ENCODE data around the gene STXBP4. TPM values are rescaled to one million over a fixed set of nuclear protein-coding genes. Genes with fewer than 3 reads are reported as not detected.
A peak's percentile ranks its signal among the peaks of the same experiment; 100 is the strongest.

The STXBP4 gene
- total RNA-seq, 4 donors from 2014 or later: 15.4 to 22.6 (median 19.8) TPM

DNA sequence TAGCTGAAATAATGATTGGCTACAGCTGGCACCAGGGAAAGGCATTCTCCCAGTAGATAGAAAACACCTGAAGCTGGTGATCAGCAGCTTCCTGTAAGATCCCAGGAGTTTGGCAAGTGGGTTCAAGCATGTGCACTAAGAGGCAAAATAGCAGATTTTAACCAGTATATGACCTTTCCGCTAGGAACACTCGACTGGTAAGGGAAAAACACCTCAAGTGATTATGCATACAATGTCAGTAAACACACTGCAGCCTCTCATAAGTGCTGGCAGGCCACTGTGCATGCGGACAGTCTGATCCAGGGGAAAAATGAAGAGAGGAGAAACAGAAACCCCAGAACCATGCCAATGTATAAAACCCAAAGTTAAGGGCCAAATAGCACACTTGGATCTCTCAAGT is 247.1 kb downstream of the STXBP4 start:
- H3K4me3 ChIP-seq: no peak overlapping the region
- DNase-seq (ENCODE audit: extremely low spot score): no peak
- H3K4me1 ChIP-seq: no peaks in the 10 kb centered on the region
- H3K27me3 ChIP-seq: no peaks in the 10 kb centered on the region
- H3K27ac ChIP-seq (replicated peaks in 1 of 4): no peak overlapping the region
- no peaks in the 10 kb centered on the region for H3K36me3 ChIP-seq
- intact Hi-C loops (cut with DNase I): loop anchor here (10.0 kb wide), 1 partner anchor 51 kb away; no protein-coding TSS in a partner anchor
- TF ChIP-seq, protein P1, sequence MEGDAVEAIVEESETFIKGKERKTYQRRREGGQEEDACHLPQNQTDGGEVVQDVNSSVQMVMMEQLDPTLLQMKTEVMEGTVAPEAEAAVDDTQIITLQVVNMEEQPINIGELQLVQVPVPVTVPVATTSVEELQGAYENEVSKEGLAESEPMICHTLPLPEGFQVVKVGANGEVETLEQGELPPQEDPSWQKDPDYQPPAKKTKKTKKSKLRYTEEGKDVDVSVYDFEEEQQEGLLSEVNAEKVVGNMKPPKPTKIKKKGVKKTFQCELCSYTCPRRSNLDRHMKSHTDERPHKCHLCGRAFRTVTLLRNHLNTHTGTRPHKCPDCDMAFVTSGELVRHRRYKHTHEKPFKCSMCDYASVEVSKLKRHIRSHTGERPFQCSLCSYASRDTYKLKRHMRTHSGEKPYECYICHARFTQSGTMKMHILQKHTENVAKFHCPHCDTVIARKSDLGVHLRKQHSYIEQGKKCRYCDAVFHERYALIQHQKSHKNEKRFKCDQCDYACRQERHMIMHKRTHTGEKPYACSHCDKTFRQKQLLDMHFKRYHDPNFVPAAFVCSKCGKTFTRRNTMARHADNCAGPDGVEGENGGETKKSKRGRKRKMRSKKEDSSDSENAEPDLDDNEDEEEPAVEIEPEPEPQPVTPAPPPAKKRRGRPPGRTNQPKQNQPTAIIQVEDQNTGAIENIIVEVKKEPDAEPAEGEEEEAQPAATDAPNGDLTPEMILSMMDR (IDR thresholded peaks at IDR 0.05): no peak
- no peak for TF ChIP-seq EP300 (IDR thresholded peaks at IDR 0.05)
- no peak for TF ChIP-seq POLR2AphosphoS5 (IDR thresholded peaks at IDR 0.05)
- no peak for TF ChIP-seq POLR2A (IDR thresholded peaks at IDR 0.05; ENCODE audit: low read depth)
- H3K9me3 ChIP-seq: no peaks in the 10 kb centered on the region
- 91% methylated on average over 3 of the region's 3 CpGs for WGBS

DNA sequence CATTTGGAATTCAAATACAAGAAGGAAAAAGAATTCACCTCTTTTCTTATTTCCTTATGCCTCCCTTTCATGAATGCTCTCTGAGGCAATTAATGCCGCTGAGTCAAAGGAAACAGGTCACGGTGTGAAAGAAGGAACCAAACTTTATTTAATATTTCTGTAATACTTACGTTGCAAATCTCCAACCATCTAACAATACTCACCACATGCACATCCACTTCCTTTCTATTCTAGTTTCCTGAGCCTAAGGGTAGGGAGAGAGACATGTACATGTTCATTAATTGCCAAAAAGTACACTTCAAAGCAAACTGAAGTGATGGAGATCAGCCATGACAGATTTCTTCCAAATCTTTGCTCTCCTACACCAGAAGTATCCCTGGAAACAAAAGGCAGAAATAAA is 248.3 kb downstream of the STXBP4 start:
- no peak overlapping the region for H3K27ac ChIP-seq (replicated peaks in 1 of 4)
- H3K4me1 ChIP-seq: no peaks in the 10 kb centered on the region
- intact Hi-C loops (cut with DNase I): loop anchor here (10.0 kb wide), 1 partner anchor 52 kb away; no protein-coding TSS in a partner anchor
- H3K27me3 ChIP-seq: no peaks in the 10 kb centered on the region
- no peaks in the 10 kb centered on the region for H3K9me3 ChIP-seq
- DNase-seq (ENCODE audit: extremely low spot score): no peak
- no peaks in the 10 kb centered on the region for H3K36me3 ChIP-seq
- TF ChIP-seq, protein P1 (IDR thresholded peaks at IDR 0.05): no peak
- TF ChIP-seq POLR2A (IDR thresholded peaks at IDR 0.05; ENCODE audit: low read depth): no peak
- TF ChIP-seq POLR2AphosphoS5 (IDR thresholded peaks at IDR 0.05): no peak
- no peak for TF ChIP-seq EP300 (IDR thresholded peaks at IDR 0.05)
- WGBS: 70% methylated on average over 3 of the region's 3 CpGs
- no peak overlapping the region for H3K4me3 ChIP-seq

DNA sequence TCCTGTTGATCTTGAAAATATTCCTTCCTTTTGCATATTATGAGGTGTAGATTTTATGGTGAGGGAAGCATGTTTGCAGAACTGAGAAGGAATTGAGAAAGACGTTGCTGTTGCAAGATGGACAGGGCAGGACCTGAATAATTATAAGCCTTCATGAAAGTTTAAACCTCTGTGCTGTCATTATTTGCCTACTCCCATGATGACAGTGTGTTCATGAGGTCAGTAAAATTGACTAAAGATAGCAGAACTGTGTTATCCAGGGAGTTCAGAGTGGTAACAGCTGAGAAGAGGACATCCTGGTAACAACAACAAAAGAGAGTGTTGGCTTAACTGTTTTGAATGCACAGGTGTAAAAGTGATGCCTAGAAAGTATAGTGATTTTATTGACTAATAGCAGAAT is 250.9 kb downstream of the STXBP4 start:
- Histone ChIP-seq H3K4me3 (no peak overlapping the region), H3K27ac (replicated peaks in 1 of 4) (no peak overlapping the region), H3K27me3 (no peaks in the 10 kb centered on the region), H3K4me1 (no peaks in the 10 kb centered on the region), H3K9me3 (no peaks in the 10 kb centered on the region), H3K36me3 (no peaks in the 10 kb centered on the region)
- DNase-seq (ENCODE audit: extremely low spot score): no peak
- intact Hi-C loops (cut with DNase I): loop anchor here (10.0 kb wide), 1 partner anchor 55 kb away; no protein-coding TSS in a partner anchor
- TF ChIP-seq, protein P1 (IDR thresholded peaks at IDR 0.05): no peak
- TF ChIP-seq POLR2A (IDR thresholded peaks at IDR 0.05; ENCODE audit: low read depth): no peak
- TF ChIP-seq POLR2AphosphoS5 (IDR thresholded peaks at IDR 0.05): no peak
- TF ChIP-seq EP300 (IDR thresholded peaks at IDR 0.05): no peak
- WGBS: 67% methylated on average over 1 of the region's 1 CpG

DNA sequence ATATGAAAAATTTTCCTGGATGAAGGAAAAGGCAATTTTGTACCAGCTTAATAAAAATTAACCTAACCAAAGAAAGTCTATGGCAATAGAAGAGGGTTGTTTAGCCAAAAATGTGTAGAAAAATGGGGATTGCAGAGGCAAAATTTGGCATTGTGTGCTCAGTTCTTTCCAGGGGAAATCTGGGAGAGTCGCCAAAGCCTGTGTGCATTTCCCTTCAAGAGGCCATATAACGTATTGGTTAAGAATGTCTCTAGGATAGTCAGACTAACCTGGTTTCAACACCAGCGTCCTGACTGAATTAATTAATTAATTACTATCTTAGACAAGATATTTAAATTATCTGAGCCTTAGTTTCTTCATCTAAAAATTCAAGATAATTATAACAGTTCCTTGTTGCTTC is 251.4 kb downstream of the STXBP4 start:
- 41% methylated on average over 3 of the region's 3 CpGs for WGBS
- Histone ChIP-seq H3K4me1 (no peaks in the 10 kb centered on the region), H3K27ac (replicated peaks in 1 of 4) (no peak overlapping the region), H3K4me3 (no peak overlapping the region), H3K36me3 (no peaks in the 10 kb centered on the region), H3K9me3 (no peaks in the 10 kb centered on the region), H3K27me3 (no peaks in the 10 kb centered on the region)
- intact Hi-C loops (cut with DNase I): loop anchor here (10.0 kb wide), 1 partner anchor 55 kb away; no protein-coding TSS in a partner anchor
- DNase-seq (ENCODE audit: extremely low spot score): peak; percentile 64
- TF ChIP-seq, protein P1 (IDR thresholded peaks at IDR 0.05): no peak
- TF ChIP-seq POLR2AphosphoS5 (IDR thresholded peaks at IDR 0.05) (no peak), POLR2A (IDR thresholded peaks at IDR 0.05; ENCODE audit: low read depth) (no peak), EP300 (IDR thresholded peaks at IDR 0.05) (no peak)

Small RNA genes within 50 kb of the gene (small RNA-seq; reads per million reads assigned to genes)
- gene AC007485.1: 0 reads per million in 3 donors

Other genes with a start within 250 kb of the STXBP4 start
- gene TOM1L1, start 67.9 kb upstream of the STXBP4 start, total RNA-seq: 10 to 100 TPM; 25.8 to 40.7 (median 28.6) TPM
- 10 to 100 TPM; 63.0 to 96.4 (median 79.8) TPM for gene COX11, start 111 bp upstream of the STXBP4 start, total RNA-seq